ENCODE measurements around the gene PPFIA2.

The PPFIA2 gene

DNA sequence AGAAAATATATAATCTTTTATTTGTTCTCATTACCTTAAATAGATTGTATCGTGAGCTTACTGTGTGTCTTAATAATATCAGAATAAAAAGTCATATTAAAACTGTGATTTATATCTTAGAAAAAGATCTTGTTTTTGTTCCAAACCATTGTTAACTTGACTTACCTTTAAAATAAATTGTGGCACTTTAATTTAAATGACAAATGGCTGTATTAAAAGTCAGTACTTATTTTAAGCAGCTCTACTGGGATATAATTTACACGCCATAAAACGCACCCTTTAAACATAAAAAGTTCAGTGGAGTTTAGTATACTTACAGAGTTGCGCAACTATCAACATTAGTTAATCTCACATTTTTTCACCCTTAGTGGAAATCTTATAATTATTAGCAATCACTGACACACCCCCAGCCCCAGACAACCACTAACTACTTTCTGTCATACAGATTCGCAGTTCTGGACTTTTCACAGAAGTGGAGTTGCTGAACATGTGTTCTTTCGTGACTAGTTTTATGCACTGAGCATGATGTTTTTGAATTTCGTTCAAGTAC lies 369.5 kb downstream of the PPFIA2 start:
- ChIA-PET POLR2A (no interaction called here), CTCF (no interaction called here)
- DNase-seq (ENCODE audit: extremely low spot score) = no peak
- TF ChIP-seq, protein P1, sequence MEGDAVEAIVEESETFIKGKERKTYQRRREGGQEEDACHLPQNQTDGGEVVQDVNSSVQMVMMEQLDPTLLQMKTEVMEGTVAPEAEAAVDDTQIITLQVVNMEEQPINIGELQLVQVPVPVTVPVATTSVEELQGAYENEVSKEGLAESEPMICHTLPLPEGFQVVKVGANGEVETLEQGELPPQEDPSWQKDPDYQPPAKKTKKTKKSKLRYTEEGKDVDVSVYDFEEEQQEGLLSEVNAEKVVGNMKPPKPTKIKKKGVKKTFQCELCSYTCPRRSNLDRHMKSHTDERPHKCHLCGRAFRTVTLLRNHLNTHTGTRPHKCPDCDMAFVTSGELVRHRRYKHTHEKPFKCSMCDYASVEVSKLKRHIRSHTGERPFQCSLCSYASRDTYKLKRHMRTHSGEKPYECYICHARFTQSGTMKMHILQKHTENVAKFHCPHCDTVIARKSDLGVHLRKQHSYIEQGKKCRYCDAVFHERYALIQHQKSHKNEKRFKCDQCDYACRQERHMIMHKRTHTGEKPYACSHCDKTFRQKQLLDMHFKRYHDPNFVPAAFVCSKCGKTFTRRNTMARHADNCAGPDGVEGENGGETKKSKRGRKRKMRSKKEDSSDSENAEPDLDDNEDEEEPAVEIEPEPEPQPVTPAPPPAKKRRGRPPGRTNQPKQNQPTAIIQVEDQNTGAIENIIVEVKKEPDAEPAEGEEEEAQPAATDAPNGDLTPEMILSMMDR (IDR thresholded peaks at IDR 0.05; ENCODE audit: control extremely low read depth, extremely low read depth, low read depth, missing control alignments) = no peak

DNA sequence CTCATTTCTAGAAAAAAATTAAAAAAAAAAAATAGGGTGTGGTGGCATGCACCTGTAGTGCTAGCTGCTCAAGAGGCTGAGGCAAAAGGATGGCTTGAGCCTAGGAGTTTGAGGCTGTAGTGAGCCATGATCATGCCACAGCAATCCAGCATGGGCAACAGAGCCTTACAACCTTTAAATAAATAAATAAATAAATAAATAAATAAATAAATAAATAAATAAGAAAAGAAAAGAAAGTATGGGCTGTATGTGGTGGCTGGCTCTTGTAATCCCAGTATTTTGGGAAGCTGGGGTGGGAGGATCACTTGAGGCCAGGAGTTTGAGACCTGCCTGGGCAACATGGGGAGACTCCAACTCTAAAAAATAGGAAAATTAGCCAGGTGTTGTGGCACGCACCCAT lies 373.0 kb downstream of the PPFIA2 start:
- POLR2A ChIA-PET = no interaction called here
- DNase-seq (ENCODE audit: extremely low spot score) = no peak
- CTCF ChIA-PET = no interaction called here
- TF ChIP-seq, protein P1 (IDR thresholded peaks at IDR 0.05; ENCODE audit: control extremely low read depth, extremely low read depth, low read depth, missing control alignments) = no peak

DNA sequence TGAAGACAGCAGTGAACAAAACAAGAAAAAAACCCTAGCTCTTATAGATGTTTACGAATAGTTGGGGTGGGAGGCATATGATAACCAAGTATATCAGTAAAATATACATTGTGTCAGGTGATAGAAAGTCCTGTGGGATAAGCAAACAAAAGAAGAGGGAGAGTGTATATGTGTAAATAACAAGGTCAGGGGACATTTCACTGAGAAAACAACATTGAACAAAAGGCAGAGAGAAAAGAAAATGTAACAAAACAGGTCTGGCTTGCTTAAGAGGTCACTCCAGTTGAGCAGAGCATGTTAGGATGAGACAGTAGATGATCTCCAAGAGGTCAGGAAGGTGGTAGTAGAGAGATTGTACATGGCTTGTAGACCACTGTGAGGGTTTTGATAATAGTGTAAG lies 377.2 kb downstream of the PPFIA2 start:
- no peak for DNase-seq (ENCODE audit: extremely low spot score)
- CTCF ChIA-PET = no interaction called here
- POLR2A ChIA-PET = no interaction called here
- TF ChIP-seq, protein P1 (IDR thresholded peaks at IDR 0.05; ENCODE audit: control extremely low read depth, extremely low read depth, low read depth, missing control alignments) = no peak

DNA sequence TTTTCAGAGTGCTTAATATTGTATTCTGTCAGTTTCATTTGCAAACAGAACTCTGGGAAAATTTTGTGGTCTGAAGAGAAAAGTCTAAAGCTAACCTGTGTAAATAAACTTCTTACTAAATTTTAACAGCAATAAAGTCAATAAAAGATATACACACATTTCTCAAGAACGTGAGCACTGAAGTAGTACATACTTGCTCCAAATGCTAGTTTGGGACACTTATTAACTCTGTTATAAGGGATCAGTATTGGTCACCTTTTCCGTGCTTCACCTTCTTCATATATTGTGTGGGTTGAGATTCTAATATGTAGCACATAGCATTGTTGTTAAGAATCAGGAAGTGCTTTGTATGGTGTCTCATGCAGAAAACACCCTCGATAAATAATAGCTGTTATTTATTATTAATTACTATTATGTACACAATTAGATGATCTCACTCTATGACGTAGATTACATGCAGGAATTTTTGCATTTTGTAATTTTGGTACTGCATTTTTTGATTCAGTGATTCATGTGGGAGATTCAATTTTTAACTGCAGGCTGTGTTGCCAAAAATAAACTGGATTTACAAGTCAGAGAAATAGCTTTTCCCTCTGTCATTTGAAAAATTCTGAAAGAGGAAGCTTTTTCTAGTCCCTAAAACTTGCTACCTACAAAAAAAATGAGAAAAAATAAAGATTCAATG lies 380.4 kb downstream of the PPFIA2 start:
- TF ChIP-seq, protein P1 (IDR thresholded peaks at IDR 0.05; ENCODE audit: control extremely low read depth, extremely low read depth, low read depth, missing control alignments) = no peak
- CTCF ChIA-PET = interaction anchor here (1.2 to 1.5 kb wide), 2 partner anchors 8 to 30 kb away, joined by 3 to 4 read pairs; no protein-coding TSS in a partner anchor
- POLR2A ChIA-PET = no interaction called here
- DNase-seq (ENCODE audit: extremely low spot score) = no peak

DNA sequence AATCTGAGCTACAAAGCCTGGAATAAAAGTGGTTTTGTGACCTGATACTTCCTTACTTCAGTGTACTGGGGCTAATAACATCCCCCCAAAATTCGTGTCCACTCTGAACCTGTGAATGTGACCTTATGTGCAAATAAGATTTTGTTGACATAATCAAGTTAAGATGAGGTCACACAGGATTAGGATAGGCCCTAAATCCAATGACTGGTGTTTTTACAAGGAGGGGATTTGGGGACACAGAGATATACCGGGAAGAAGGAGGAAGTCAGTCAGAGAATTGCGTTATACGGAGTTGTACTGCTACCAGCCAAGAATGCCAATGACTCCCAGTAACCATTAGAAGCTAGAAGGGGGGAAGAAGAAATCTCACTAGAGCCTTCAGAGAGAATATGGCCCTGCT lies 381.4 kb downstream of the PPFIA2 start:
- TF ChIP-seq, protein P1 (IDR thresholded peaks at IDR 0.05; ENCODE audit: control extremely low read depth, extremely low read depth, low read depth, missing control alignments) = no peak
- ChIA-PET POLR2A (no interaction called here), CTCF (interaction anchor here (1.2 to 1.6 kb wide), 2 partner anchors 9 to 29 kb away, joined by 3 read pairs; no protein-coding TSS in a partner anchor)
- no peak for DNase-seq (ENCODE audit: extremely low spot score)

DNA sequence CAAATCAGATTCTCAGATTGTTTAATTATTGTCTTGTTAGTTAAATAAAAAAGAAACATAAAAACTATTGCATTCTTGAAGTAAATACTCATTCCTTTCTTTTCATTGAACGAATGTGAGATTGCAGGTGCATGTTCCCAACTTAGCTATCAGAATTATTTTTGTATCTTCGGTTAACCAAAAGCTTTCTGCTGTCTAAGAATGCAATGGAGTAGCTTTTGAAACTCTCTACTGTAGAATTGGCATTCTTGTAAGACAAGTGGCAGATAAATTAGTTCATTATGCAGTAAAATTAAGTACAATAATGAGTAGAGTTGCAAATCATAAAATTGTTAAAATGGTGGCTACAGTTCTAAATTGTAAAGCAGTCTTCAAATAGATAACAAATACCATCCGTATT lies 383.2 kb downstream of the PPFIA2 start:
- ChIA-PET CTCF (no interaction called here), POLR2A (no interaction called here)
- TF ChIP-seq, protein P1 (IDR thresholded peaks at IDR 0.05; ENCODE audit: control extremely low read depth, extremely low read depth, low read depth, missing control alignments) = no peak
- no peak for DNase-seq (ENCODE audit: extremely low spot score)
